Suprapubic skin (tissue), 4 donors: ENCODE data around the gene UBQLN1.

ENCODE experiments used
- CTCF ChIP-seq, 2 donors: fragments of 200-600 bp in 1 of 2; fragments of 450-650 bp in 1 of 2; sonication (generic) in 1 of 2; IDR thresholded peaks; one replicate each; pipeline ENCODE4 v1.5.1; 2016 to 2019; ENCODE audit warnings: antibody characterized with exemption in 2 of 2, mild to moderate bottlenecking in 1 of 2, moderate library complexity in 1 of 2
- POLR2A ChIP-seq, 2 donors: fragments of 450-650 bp; IDR thresholded peaks; one replicate each; pipeline ENCODE4 v1.6.1; 2017; ENCODE audit warnings: antibody characterized with exemption in 2 of 2, mild to moderate bottlenecking in 2 of 2, moderate library complexity in 2 of 2
- POLR2AphosphoS5 ChIP-seq, 3 donors: sonication (generic); formaldehyde crosslinking; IDR thresholded peaks; one replicate each; pipeline ENCODE4 v1.6.1; 2017; ENCODE audit warnings: antibody characterized with exemption in 3 of 3

- no peak for TF ChIP-seq POLR2A (IDR thresholded peaks at IDR 0.05)
- TF ChIP-seq POLR2AphosphoS5 (IDR thresholded peaks at IDR 0.05), result no peak
- TF ChIP-seq CTCF (IDR thresholded peaks at IDR 0.05), result no peak
Observed at GRCh38 chr9:83656032-83656680, 51.6 kb downstream of the UBQLN1 start.
